ENCODE measurements around the gene LRRC57.
A peak's percentile ranks its signal among the peaks of the same experiment; 100 is the strongest.
"Not testable (repeated sequence)": the region's sequence is repeated elsewhere in the genome, so short reads cannot be mapped to it uniquely, and the experiment has no call there.

Gene LRRC57

DNA sequence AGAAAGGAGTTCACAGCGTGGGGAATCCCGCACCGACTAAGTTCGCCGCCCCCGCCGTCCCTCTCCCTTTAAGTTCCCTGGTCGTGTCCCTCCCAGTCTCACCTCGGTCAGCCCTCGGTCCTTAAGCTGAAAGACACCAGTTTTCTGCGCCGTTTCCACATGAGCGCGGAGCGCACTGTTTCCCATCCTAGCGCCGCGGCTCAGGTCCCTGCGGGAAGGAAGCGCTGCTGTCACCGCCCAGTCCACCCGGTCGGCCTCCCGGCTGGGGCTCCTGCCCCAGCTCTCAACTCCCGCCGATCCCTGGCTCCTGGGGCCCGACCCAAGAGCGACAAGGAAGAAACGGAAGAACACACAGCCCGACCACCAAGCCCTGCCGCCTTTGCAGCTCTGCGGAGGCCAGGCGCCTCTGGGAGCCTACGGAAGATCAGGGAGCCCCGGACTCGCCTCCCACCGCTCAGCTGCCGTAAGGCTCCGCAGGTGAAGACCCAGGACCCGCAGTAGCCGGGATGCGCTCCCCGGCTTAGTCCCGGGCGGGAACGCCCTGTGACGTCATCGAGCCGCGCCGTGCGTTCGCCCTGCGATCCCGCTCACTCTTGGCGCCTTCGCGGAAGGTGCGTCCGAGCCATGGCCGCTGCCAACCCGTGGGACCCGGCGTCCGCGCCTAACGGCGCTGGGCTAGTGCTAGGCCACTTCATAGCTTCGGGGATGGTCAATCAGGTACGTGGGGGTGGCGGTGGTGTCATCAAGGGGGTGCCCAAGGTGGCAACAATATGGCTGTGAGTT is at the start of gene LRRC57, which contains the start of gene HAUS2:
TSS of gene LRRC57 (minus strand) at position 545 of the 783 bp plus-strand sequence. CDS start at position 186, 359 bp downstream.
TSS of gene HAUS2 (plus strand) at position 590 of the 783 bp plus-strand sequence. CDS start at position 625, 35 bp downstream.
- DNase-seq (ENCODE audit: low read depth): peak; percentile 77

DNA sequence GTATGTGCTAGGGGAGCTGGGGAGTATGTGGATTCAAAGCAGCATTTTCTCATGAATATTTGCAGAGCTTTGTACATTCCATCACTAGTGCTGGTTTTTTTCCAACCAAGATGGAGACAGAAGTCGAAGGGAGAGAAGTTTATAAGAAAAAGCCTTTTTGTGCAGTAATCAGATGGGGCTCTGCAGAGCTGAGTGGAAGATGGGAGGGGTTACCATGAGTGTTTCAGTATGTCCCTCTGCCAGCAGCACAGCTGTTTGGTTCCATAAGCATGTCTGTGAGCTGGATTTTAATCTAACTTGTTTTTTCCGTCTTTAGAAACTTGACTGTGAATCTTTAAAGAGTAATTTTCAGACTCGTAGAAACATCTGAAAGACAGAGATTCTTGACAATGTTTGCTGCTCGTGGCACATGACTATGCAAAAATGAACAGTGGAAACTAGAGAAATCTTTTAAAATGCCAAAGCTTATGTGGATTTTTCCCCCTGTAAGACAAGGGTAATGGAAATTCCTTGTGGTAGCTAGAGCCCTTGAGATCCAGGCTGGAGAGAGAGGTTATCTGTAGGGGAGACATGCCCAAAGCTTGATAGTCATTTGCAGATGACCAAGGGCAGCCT is 47.1 kb upstream of the LRRC57 start:
- no peak for DNase-seq (ENCODE audit: low read depth)

DNA sequence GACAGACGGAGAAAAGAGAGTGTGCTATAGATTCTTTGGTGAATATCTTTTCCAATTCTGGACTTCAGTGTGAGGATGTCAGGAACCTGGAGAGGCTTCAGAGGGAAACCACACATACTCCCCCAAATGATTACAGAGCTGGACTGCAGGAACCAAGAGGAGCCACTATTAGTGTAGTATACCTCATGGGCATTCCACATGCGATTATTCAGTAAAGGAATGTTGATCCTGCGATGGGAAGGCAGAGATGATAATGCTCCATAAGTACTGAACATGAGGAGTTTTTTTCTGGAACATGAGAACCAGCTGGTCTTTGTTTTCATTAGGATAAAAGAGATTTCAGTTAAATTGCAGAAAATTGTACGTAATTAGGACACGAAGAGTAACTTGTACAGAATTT is 45.5 kb upstream of the LRRC57 start:
- no peak for DNase-seq (ENCODE audit: low read depth)

DNA sequence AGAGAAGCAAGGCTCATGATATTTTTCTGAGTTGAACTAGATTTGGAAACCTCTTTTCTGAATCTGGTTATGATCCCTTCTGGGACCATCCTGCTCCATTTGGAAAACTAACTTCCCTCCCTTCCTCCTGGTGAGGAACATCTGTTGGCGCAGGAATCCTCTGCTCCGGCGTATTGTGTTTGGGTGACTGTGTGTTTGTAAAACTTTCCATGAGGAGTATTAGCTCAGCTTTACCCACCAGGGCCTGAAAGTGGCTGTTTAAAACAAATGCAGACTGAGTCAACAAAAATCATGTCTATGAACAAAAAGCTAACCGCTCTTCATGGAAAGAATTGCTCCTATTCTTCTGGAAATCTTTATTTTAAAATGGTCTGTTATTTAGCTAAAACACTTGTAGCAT is 44.5 kb upstream of the LRRC57 start:
- DNase-seq (ENCODE audit: low read depth): no peak

DNA sequence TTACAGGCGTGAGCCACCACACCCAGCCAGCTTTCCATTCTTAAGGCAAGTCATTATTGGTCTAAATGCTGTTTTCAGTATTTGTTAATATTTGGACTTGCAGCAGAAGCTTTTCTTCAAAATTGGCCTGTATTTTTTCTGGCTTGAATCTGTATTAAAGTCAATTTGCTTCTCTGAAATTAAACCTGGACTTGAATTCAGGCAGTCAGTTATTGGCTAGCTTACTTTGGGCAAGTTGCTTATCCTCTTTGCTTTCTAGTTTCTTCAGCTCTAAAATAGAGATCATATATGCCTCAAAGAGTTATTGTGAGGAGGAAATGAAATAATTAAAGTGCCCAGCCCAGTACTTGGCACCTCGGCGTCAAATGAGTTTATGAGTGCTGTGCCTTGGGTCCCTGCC is 44.1 kb upstream of the LRRC57 start:
- no peak for DNase-seq (ENCODE audit: low read depth)

DNA sequence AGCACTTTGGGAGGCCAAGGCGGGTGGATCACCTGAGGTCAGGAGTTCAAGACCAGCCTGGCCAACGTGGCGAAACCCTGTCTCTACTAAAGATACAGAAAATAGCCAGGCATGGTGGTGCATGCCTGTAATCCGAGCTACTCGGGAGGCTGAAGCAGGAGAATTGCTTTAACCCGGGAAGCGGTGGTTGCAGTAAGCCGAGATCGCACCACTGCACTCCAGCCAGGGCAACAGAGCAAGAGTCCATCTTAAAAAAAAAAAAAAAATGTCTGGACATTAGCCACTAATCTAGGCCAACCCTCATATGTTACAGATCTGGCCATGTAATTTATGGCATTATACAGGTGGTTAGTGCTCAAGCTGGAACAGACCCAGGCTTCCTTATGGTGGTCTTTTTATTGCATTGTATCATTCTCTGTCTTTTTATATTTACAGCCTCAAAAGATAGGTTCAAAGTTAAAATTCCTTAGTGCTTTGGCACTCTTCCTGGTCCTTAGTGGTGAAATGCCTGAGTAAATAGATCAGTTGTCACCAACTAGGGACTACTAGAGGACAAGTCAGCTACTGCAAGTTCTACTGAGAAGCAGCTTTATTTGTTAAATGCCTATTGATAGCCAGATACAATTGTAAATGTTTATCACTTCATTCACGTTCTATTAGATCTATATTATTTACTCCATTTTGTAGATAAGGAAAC is 42.8 kb upstream of the LRRC57 start:
- DNase-seq (ENCODE audit: low read depth): no peak

DNA sequence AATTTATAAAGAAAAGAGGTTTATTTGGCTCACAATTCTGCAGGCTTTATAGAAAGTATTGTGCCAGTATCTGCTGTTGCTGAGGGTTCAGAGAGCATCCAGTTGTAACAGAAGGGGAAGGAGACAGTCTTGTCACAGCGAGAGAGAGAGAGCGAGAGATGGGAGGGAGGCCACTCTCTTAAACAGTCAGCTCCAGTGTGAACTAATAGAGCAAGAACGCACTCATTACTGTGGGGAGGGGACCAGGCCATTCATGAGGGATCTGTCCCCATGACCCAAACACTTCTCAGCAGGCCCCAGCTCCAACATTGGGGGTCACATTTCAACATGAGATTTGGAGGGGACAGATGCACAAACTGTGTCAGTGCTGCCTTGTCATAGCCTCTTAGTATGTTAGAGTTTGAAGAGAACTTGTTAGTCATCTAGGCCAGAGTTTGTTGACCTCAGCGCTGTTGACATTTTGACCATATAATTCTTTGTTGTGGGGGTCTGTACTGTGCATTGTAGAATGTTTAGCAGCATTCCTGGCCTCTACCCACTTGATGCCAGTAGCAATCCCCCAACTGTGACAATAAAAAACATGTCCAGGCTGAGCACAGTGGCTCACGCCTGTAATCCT is 42.1 kb upstream of the LRRC57 start:
- no peak for DNase-seq (ENCODE audit: low read depth)

DNA sequence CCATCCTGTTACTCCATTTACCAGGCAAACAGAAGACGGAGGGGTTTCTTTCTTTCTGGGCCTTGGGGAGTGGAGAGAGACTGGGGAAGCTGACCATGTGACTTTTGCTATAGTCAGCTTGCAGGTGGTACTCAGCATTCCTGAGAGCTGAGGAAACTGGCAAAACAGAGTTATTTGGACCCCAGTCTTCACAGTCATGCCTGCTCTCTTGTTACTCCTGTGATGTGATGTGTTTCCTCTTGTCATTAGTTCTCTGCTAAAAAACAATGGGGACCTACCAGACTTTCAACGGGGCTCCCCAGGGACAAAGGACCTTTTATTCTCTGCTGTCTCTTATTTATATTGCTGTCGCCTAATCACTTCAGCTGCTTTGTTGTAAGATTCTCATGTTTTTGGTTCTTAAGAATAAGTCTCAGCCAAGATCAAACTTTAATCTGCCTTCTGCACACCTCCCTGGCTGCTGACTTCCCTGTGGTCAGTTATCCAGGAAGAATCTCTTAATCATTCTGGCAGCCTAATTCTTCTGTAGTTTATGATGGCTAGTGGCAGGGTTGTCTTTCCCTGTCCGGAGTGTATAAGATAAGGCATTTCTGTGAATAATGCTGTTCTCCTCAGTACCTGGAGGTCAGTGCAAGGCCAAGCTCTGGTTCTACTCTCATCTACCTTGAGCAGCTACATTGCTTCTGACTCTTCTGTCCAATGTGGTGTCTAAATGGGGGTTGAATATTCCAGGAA is 35.6 kb upstream of the LRRC57 start:
- DNase-seq (ENCODE audit: low read depth): no peak

DNA sequence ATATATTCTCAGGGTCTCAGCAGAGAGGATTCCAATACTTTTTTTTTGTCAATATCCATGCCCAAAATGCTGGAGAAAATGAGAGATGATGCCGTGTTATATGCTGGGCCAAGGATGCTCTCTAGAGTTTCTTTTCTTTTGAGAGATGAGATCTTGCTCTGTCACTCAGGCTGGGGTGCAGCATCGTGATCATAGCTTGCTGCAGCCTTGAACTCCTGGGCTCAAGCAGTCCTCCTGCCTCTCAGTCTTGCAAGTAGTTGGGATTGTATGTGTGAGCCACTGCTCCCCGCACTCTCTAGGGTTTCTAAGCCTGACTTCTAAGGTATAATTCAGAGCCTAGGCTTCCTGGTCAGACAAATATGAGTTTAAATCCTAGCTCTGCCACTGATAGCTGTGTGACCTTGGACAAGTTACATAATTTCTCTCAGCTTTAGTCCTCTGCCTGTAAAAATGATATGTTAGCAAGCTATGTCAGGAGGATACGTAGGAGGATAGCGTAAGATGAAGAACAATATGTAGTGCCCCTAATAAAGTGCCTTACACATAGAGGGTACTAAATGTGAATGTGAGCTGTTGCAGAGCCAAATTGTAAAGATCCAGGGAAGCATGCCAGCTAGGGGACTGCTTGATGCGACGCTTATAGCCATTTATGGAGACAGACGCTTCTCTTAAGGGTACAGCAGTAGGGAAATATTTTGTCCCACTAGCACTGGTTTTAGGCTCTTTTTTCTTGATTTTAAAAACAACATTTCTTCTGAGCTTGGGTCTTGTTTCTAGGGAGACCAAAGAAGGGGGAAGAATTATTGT is 34.2 kb upstream of the LRRC57 start:
- no peak for DNase-seq (ENCODE audit: low read depth)

DNA sequence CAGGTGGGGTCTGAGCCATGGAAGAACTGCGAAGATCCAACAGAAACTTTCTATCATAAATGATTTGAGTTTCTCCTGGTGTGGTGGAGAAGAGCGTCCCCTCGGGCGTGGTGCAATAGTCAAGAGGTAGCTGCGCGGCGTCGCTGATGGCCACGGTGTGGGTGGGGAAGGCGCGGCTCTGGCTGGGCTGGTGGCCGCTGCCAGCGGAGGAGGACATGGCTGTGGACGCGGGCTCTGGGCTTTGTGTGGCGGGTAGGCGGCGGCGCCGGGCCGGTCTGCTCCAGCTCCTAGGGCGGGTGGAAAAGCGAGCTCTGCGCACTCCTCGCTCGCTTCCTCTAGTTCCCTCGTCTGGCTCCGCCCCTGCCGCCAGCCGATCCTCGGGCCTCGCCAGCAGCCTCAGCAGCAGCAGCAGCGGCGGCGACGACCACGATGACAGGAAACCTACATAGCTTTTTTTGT is 32.7 kb upstream of the LRRC57 start:
- peak; percentile 55 for DNase-seq (ENCODE audit: low read depth)

DNA sequence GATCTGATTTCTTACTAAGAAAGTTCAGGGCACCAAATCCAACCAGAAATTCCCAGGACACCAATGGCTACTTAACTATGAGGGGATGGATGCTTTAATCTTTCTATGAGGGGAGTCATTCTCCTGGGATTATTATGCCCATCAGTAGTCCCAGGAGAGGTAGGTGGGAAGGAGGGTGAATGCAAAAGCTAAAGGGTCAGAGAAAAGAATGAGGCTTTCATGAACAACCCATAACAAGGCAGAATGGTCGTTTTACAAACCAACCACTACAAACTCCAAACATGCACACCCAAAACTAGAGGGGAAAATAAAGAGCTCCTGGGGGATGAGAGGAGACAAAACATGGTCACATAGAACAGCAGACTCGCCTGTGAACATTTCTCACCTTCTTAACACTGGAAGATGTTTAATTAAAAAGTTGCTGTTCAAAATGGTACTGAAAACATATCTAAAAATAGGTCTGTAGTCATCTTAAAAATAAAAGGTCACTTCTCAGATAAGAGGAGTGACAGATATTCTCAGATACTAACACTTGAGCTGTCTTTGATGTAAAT is 30.5 kb upstream of the LRRC57 start:
- DNase-seq (ENCODE audit: low read depth): no peak

DNA sequence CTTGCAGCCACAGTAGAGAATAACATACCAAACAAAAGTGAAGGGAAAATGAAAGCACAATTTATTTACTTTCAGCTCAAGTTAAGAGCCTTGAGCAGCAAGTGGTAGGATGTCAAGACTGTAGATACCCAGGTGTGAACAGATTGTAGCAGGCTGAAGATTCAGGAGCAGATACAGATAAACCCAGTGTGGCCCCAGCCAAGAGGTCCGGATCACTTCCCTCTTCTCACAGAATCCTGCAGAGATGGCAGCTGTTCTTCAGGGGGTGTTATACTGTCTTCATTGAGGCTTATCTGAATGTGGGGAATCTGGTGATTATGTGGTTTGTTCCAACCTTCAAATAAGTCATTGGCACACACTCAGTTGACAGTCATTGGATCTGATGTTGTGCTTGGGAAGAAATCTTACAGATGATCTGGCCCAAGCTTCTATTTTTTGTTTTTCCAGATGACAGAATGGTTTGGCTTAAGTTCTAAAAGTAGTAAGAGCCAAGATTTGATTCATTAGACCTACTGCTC is 29.0 kb upstream of the LRRC57 start:
- DNase-seq (ENCODE audit: low read depth): no peak

DNA sequence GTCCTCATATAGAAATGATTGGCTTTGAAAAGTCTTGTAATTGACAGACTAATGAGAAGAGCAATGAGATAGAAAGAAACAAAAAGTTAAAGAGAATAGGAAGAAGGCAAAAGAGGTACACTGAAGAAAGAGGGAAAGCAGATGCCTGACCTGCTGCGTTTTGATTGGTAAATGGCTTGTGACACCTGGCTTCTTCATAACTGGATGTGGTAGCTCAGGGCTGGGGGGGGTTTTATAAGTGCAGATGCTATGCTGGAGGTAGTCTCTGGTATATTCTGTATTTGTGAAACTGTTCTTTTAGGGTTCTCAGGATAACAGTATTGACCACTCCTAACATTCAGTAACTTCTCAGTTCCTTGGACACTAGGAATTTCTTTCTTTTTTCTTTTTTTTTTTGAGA is 28.2 kb upstream of the LRRC57 start:
- DNase-seq (ENCODE audit: low read depth): no peak

DNA sequence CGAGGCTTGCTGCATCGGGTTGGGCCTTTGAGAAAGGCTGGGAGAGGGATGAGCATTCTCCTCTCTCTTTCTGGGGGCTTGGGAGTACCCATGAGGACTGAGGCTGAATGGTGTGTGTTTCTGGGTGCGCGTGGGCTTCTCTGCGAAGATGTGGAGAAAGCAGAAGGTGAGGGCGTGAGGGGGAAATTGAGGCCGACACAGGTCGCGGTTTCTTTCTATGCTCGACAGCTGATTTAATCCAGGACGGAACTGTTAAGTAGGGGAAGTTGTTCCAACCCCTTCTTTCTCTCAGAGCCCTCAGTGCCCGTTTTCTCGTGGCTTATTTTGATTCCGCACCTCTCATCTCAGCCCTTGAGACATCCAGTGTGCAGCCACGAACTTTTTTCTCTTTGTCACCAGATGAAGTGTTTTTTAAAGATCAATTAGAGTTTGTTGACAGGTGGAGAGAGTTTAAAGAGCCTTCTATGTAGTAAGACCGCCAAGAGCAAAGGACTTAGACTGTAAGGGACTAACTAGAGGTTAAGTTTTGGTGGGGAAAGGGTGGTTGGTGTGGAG is 27.5 kb upstream of the LRRC57 start:
- no peak for DNase-seq (ENCODE audit: low read depth)

DNA sequence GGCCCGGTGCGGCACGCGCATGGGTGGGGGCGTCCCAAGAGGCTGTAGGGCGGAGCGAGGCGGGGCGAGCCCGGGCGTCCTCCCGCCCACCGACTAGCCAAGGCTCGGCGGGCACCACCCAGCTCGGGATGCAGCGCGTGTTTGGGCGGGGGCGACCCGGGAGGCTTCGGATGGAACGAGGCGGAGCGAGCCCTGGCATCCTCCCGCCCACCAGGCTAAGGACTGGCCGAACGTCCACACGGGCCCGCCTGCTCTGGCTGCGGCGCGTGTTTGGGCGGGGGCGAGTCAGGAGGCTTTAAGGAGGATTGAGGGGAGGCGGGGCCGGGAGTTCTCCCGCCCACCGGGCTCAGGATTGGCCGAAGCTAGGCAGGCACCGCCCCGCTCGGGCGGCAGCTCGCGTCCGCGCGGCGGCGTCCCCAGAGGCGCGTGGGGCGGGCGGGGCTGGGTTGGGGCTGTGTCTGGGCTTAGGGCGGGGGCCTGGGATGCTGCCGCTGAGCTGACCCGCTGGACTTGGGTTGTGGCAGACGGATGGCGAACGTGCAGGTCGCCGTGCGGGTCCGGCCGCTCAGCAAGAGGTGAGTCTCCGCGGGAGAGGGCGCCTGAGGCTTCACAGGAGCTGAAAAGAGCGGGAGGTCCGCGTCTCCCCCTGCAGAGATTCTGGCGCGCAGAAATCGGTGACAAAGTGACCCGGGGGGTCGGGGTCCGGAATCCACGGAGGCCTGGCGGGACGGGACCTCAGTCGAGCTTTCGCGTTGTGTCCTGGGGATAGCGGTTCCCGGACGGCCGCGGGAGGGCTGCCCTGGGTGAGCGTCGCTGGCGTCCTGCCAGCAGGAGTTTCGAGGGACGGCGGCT is 26.8 kb upstream of the LRRC57 start, which contains the start of gene STARD9:
TSS of gene STARD9 (plus strand) at position 419 of the 852 bp plus-strand sequence. CDS start at position 529, 110 bp downstream.
- DNase-seq (ENCODE audit: low read depth): peak; percentile 80

DNA sequence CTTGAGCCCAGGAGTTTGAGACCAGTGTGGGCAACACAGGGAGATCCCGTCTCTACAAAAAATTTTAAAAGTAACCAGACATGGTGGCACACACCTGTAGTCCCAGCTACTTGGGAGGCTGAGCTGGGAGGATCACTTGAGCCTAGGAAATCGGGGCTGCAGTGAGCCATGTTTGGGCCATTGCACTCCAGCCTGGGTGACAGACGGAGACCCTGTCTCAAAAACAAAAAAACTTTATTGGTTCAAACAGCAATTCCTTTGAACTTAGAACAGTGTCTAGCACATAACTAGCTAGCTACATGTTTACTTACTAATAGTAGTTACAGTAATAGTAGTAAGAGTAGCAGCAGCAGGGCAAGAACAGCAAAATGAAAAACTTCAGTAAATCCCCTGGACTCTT is 10.1 kb upstream of the LRRC57 start:
- DNase-seq (ENCODE audit: low read depth): no peak

DNA sequence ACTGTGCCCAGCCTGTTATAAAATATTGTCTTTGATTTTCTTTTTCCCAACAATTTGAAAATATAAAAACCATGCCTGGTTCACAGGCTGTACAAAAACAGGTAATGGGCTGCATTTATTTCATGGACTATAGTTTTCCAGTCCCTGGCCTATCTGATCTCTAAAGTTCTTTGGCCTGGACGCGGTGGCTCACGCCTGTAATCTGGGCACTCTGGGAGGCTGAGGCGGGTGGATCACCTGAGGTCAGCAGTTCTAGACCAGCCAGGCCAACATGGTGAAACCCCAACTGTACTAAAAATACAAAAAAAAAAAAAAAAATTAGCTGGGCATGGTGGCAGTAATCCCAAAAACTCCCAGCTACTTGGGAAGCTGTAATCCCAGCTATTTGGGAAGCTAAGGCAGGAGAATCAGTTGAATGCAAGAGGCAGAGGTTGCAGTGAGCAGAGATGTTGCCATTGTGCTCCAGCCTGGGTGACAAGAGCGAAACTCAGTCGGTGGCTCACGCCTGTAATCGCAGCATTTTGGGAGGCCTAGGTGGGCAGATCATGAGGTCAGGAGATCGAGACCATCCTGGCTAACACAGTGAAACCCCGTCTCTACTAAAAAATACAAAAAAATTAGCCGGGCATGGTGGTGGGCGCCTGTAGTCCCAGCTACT is 8.1 kb upstream of the LRRC57 start:
- DNase-seq (ENCODE audit: low read depth): not testable (repeated sequence)

DNA sequence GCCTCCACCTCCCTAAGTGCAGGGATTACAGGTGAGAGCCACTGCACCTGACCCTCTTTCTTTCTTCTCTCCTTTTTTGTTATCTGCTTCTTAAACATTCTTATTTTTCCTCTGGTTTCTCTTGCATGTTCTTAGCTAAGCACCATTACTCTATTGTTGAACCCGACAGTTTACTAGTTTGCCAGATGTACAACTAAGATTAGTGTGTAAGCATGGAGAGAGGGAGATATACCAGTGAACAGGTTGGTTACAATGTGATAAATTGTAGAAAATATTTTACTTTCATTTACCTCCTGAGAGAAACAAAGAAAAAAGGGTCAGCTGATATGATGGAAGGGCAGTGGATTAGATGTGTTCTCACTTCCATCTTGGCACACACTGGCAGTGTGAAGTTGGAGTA is 5.0 kb upstream of the LRRC57 start:
- no peak for DNase-seq (ENCODE audit: low read depth)

Measured in stimulated activated CD8-positive, alpha-beta memory T cell treated with anti-CD3 and anti-CD28 coated beads, Interleukin-7, amount 100 ng/mL, for 24 hours (primary cell).